NCI-H2107 treated with DMSO at 0.1 percent for 48 hours (cell line): ENCODE measurements around the gene CXXC5.
A peak's percentile ranks its signal among the peaks of the same experiment; 100 is the strongest.

Source experiments
- DNase-seq: peaks from one replicate; lab custom pipeline; 2025; ENCODE audit not compliant: unreplicated experiment; lab: John Stamatoyannopoulos, UW

CXXC5 gene

GRCh38 chr5:139664086-139664693, 16.0 kb downstream of the CXXC5 start:
- no peak for DNase-seq

- no peak for DNase-seq
Measured at GRCh38 chr5:139664727-139665351, 16.7 kb downstream of the CXXC5 start.

GRCh38 chr5:139665626-139666025, 17.5 kb downstream of the CXXC5 start:
- DNase-seq: no peak

- DNase-seq: no peak
Measured at GRCh38 chr5:139666551-139666950, 18.4 kb downstream of the CXXC5 start.

- DNase-seq: no peak
Measured at GRCh38 chr5:139667001-139667729, 19.0 kb downstream of the CXXC5 start.

- no peak for DNase-seq
Measured at GRCh38 chr5:139667730-139668063, 19.5 kb downstream of the CXXC5 start.

- DNase-seq: no peak
Measured at GRCh38 chr5:139668064-139668880, 20.1 kb downstream of the CXXC5 start.

- DNase-seq: no peak
Measured at GRCh38 chr5:139668924-139669661, 20.9 kb downstream of the CXXC5 start.

- no peak for DNase-seq
Measured at GRCh38 chr5:139669662-139670368, 21.7 kb downstream of the CXXC5 start.

- DNase-seq: peak; percentile 47
Measured at GRCh38 chr5:139670369-139671095, 22.4 kb downstream of the CXXC5 start.

GRCh38 chr5:139671096-139671841, 23.1 kb downstream of the CXXC5 start:
- DNase-seq: no peak

GRCh38 chr5:139675213-139675612, 27.1 kb downstream of the CXXC5 start:
- DNase-seq: no peak

GRCh38 chr5:139675825-139676224, 27.7 kb downstream of the CXXC5 start:
- no peak for DNase-seq

- no peak for DNase-seq
Measured at GRCh38 chr5:139676406-139676805, 28.3 kb downstream of the CXXC5 start.

- peak; percentile 19 for DNase-seq
Measured at GRCh38 chr5:139676951-139677735, 29.0 kb downstream of the CXXC5 start.

- DNase-seq: peak; percentile 45
Measured at GRCh38 chr5:139677736-139678613, 29.8 kb downstream of the CXXC5 start.
